A549 (cell line): ENCODE data around the gene TEN1.

Experiments
- POLR2A ChIP-seq: IDR thresholded peaks from 2 replicates; pipeline ENCODE4 v1.6.1; 2012; ENCODE audit warnings: mild to moderate bottlenecking, low read length
- SREBF2 ChIP-seq: fragments of 450-650 bp; IDR thresholded peaks from 2 replicates; pipeline ENCODE4 v1.6.1; 2014; ENCODE audit warnings: mild to moderate bottlenecking, moderate library complexity

GRCh38 chr17:76048711-76049110 lies 69.7 kb downstream of the TEN1 start:
- no peak for TF ChIP-seq POLR2A
- no peak for TF ChIP-seq SREBF2
